Type B pancreatic cell (in vitro differentiated cells): ENCODE data around the gene OSBP2. TPM values are rescaled to one million over a fixed set of nuclear protein-coding genes. Genes with fewer than 3 reads are reported as not detected.
A peak's percentile ranks its signal among the peaks of the same experiment; 100 is the strongest.

Source experiments
- DNase-seq: peaks from one replicate; pipeline ENCODE4 v3.0.0; 2021; ENCODE audit warnings: mixed read lengths; ENCODE audit not compliant: unreplicated experiment; ENCODE audit errors: extremely low spot score
- H3K27ac Mint-ChIP-seq: 2 replicates; pipeline ENCODE4 v1.8.0; 2021; ENCODE audit warnings: mild to moderate bottlenecking, mixed read lengths
- H3K27me3 Mint-ChIP-seq: 2 replicates; pipeline ENCODE4 v1.8.0; 2021; ENCODE audit warnings: mixed read lengths
- H3K36me3 Mint-ChIP-seq: 2 replicates; pipeline ENCODE4 v1.8.0; 2021; ENCODE audit warnings: mixed read lengths
- H3K4me1 Mint-ChIP-seq: one replicate; pipeline ENCODE4 v1.8.0; 2021; ENCODE audit warnings: mixed read lengths; ENCODE audit not compliant: unreplicated experiment
- H3K4me3 Mint-ChIP-seq: 2 replicates; pipeline ENCODE4 v1.8.0; 2021; ENCODE audit warnings: mild to moderate bottlenecking, mixed read lengths
- H3K9me3 Mint-ChIP-seq: 2 replicates; pipeline ENCODE4 v1.8.0; 2021; ENCODE audit warnings: mixed read lengths
- total RNA-seq: library from RNA; stranded (reverse); gene quantifications from 2 replicates; pipeline ENCODE4 v1.2.1, GENCODE V29; 2021; ENCODE audit warnings: low replicate concordance
- TF ChIP-seq, protein P1 (sequence below): fragments of 200-600 bp; sonication (generic); conservative IDR thresholded peaks from 2 replicates; pipeline ENCODE4 v1.5.0; 2021; ENCODE audit warnings: antibody characterized with exemption, mild to moderate bottlenecking

Gene OSBP2
- total RNA-seq, 1 donor from 2014 or later: 8.1 TPM

DNA sequence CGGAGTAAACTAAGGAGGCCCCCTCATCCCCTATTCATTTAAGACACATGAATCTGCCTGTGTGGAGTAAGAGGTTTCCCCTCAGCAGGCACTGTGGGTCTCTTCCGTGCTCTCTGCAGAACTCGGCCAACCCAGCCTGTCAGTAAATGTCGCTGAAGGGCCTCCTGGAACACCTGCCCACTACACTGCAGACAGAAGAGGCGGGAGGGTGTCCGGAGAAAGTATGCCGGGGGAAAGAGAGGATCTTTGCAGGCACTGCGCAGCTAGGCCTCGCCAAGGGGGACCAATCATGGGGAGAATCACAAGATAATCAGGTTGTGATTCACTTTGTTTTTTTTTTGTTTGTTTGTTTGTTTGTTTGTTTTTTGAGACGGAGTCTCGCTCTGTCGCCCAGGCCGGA lies 163.1 kb downstream of the OSBP2 start:
- Mint-ChIP-seq H3K36me3 (no peaks in the 10 kb centered on the region), H3K4me3 (no peak overlapping the region), H3K27ac (no peak overlapping the region), H3K4me1 (peaks cover 4% of the 10 kb centered on the region), H3K9me3 (no peaks in the 10 kb centered on the region), H3K27me3 (no peaks in the 10 kb centered on the region)
- DNase-seq: peak; percentile 44
- TF ChIP-seq, protein P1, sequence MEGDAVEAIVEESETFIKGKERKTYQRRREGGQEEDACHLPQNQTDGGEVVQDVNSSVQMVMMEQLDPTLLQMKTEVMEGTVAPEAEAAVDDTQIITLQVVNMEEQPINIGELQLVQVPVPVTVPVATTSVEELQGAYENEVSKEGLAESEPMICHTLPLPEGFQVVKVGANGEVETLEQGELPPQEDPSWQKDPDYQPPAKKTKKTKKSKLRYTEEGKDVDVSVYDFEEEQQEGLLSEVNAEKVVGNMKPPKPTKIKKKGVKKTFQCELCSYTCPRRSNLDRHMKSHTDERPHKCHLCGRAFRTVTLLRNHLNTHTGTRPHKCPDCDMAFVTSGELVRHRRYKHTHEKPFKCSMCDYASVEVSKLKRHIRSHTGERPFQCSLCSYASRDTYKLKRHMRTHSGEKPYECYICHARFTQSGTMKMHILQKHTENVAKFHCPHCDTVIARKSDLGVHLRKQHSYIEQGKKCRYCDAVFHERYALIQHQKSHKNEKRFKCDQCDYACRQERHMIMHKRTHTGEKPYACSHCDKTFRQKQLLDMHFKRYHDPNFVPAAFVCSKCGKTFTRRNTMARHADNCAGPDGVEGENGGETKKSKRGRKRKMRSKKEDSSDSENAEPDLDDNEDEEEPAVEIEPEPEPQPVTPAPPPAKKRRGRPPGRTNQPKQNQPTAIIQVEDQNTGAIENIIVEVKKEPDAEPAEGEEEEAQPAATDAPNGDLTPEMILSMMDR: no peak

DNA sequence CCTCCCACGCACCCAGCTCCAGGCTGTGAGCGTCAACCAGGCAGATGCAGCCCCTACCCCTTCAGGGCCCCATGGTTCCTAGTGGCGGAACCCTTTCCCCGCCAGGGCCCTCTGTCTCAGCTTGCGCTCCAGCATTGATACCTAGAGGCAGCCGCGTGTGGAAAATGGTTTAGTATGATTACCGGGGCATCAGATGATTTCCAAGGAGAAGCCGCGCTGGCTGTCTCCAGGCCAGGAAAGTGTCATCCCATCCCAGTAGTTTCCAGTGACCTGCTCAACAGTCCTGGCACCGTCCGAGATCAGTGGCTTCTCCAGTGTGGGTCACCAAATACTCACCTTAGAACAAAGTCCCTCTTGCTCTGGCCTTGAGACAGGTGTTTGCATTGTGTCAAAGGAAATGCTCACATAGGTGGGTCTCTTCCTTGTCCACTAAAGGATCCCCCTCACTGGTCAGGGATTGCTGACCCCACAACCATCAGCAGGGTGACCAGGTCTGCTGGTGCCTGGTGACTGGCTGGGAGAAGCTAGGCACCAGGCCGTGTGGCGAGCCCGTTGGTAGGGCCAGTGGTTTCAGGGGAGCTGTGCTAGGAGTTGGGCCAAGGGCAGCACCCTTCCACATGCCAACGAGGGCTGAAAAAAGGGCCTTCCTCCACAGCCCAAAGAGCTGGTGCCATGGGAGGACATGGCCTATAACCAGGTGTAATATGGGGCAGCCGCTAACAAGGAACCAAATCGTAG lies 164.5 kb downstream of the OSBP2 start:
- TF ChIP-seq, protein P1: no peak
- no peak overlapping the region for H3K27ac Mint-ChIP-seq

DNA sequence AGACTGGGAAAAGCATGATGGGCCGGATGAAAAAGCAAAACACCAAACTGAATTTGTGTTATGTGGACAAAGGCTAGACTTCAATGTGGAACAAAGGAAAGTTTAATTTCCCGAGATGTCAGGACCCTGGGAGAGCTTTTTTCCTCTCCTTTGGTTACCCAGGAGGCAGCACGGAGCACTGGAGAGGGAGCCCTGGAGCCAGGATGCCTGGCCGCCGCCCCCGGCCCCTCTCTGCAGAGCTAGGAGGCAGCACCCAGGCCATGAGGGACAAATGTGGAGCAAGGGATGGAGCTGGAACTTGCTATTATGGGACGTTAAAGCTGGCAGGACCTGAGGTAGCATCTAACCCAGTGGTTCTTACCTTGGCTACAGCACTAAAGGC lies 165.0 kb downstream of the OSBP2 start:
- Mint-ChIP-seq H3K4me3 (no peak overlapping the region), H3K9me3 (no peaks in the 10 kb centered on the region), H3K27ac (no peak overlapping the region), H3K36me3 (no peaks in the 10 kb centered on the region), H3K4me1 (peaks cover 4% of the 10 kb centered on the region), H3K27me3 (no peaks in the 10 kb centered on the region)
- TF ChIP-seq, protein P1: no peak
- DNase-seq: peak; percentile 24

More for the DNA sequence above, 164.5 kb downstream of the OSBP2 start:
- peak; percentile 52 for DNase-seq
- H3K36me3 Mint-ChIP-seq: no peaks in the 10 kb centered on the region
- no peak overlapping the region for H3K4me3 Mint-ChIP-seq
- no peaks in the 10 kb centered on the region for H3K9me3 Mint-ChIP-seq
- H3K4me1 Mint-ChIP-seq: peaks cover 4% of the 10 kb centered on the region
- no peaks in the 10 kb centered on the region for H3K27me3 Mint-ChIP-seq

DNA sequence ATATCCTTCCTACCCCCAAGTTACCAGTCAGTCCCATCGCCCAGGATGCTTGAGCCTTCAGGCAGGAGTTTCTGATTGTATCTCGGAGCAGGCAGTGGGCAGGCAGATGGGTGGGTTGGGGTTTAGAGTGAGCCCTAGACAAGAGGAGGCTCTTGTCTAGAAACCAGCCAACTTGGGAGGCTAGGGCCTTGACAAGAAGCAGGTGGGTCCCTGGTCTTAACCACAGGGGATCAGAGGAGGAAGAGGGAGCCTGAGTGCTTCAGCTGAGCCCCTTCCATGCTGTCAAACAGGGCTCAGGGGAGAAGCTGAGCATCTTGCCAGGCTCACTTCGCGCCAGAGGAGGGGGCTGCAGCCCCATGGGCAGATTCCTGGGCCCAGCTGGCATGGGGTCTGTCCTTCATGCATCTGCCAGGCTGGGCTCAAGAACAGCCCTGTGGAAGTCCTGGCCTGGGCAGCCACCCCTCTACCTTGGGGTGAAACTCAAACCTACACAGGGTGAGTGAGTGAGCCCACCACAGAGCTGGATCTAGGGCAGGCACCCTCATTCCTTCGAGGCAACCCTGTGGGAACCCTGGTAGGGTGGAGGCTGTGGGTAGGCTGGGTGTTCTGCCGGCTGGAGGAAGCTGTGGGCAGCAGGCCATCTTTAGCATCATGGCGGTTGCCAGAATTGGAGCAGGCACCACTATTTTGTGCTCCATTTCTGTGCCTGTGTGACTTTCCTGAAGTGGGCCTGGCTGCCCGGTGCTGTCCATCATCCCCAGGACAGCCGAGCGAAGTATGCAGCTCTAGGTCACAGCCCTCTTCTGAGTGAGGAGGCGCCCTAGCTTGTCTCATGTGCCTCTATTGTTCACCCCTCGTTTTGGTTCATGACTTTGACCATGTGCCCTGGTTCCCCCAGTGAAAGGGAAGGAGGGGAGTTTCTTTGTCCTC lies 165.8 kb downstream of the OSBP2 start:
- H3K27me3 Mint-ChIP-seq: no peaks in the 10 kb centered on the region
- H3K27ac Mint-ChIP-seq: no peak overlapping the region
- H3K4me1 Mint-ChIP-seq: peaks cover 4% of the 10 kb centered on the region
- no peaks in the 10 kb centered on the region for H3K9me3 Mint-ChIP-seq
- no peak overlapping the region for H3K4me3 Mint-ChIP-seq
- no peaks in the 10 kb centered on the region for H3K36me3 Mint-ChIP-seq
- TF ChIP-seq, protein P1: no peak
- DNase-seq: peak; percentile 61

DNA sequence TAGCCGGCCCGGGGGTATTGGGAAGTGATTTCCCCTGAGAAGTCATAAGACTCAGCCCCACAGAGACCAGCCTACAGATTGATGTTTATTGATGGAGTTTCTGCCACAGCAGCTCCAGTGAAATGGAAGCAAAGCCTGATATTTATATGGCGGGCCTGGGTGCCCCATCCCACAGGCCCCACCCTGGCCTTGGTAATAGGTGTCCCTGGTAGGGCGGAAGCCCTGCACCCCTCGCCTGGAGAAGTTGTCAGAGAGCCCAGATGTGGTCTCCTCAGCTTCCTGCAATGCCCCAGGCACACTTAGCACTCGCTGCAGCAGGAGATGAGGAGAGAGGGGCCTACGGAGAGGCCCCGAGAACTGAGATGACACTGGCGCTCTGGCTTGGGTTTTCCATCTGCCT lies 166.5 kb downstream of the OSBP2 start:
- H3K4me1 Mint-ChIP-seq: peaks cover 4% of the 10 kb centered on the region
- TF ChIP-seq, protein P1: no peak
- H3K9me3 Mint-ChIP-seq: no peaks in the 10 kb centered on the region
- DNase-seq: peak; percentile 32
- H3K4me3 Mint-ChIP-seq: no peak overlapping the region
- H3K36me3 Mint-ChIP-seq: no peaks in the 10 kb centered on the region
- no peak overlapping the region for H3K27ac Mint-ChIP-seq
- H3K27me3 Mint-ChIP-seq: no peaks in the 10 kb centered on the region
